Lung (tissue), 12 donors: Measurements from ENCODE around the gene CDKL4. TPM values are rescaled to one million over a fixed set of nuclear protein-coding genes. Genes with fewer than 3 reads are reported as not detected.

Experiments
- ATAC-seq: fragments of 200-7000 bp; cut with Tn5 transposase; one replicate; pipeline ENCODE4 v1.9.1; 2020; ENCODE audit warnings: moderate number of reproducible peaks; ENCODE audit not compliant: insufficient read depth, low FRiP score
- DNase-seq, 3 donors: peaks; one replicate each; pipeline ENCODE4 v3.0.0-alpha.2; 2013 to 2017
- H3K27ac ChIP-seq, 2 donors: one replicate each; pipeline ENCODE4 v1.5.1; 2013; ENCODE audit warnings: mild to moderate bottlenecking in 2 of 2, moderate library complexity in 2 of 2, control low read depth in 1 of 2, inconsistent platforms in 1 of 2, low read depth in 1 of 2, low read length in 1 of 2
- H3K27me3 ChIP-seq, 3 donors: one replicate each; pipeline ENCODE4 v1.5.1; 2013; ENCODE audit warnings: low read length in 2 of 3; ENCODE audit not compliant: control insufficient read depth in 3 of 3, insufficient read depth in 3 of 3
- H3K36me3 ChIP-seq, 4 donors: one replicate each; pipeline ENCODE4 v1.5.1; 2013; ENCODE audit warnings: low read length in 4 of 4, mild to moderate bottlenecking in 1 of 4, moderate library complexity in 1 of 4; ENCODE audit not compliant: control insufficient read depth in 4 of 4, insufficient read depth in 4 of 4
- H3K4me1 ChIP-seq, 5 donors: one replicate each; pipeline ENCODE4 v1.5.1; 2013; ENCODE audit warnings: low read length in 5 of 5, mild to moderate bottlenecking in 2 of 5, moderate library complexity in 1 of 5; ENCODE audit not compliant: control insufficient read depth in 5 of 5, insufficient read depth in 5 of 5
- H3K4me3 ChIP-seq: one replicate; pipeline ENCODE4 v1.5.1; 2013; ENCODE audit warnings: mild to moderate bottlenecking, control low read depth, moderate library complexity
- H3K9ac ChIP-seq, 2 donors: one replicate each; pipeline ENCODE4 v1.5.1; 2013; ENCODE audit warnings: low read length in 2 of 2, control low read depth in 1 of 2; ENCODE audit not compliant: insufficient read depth in 1 of 2
- H3K9me3 ChIP-seq, 4 donors: one replicate each; pipeline ENCODE4 v1.5.1; 2013; ENCODE audit warnings: low read length in 3 of 4, mild to moderate bottlenecking in 1 of 4, moderate library complexity in 1 of 4; ENCODE audit not compliant: control insufficient read depth in 4 of 4, insufficient read depth in 3 of 4
- WGBS, 2 donors: extraction: QIAGEN DNeasy Blood & Tissue Kit; methylation state at CpG; one replicate each; pipeline ENCODE4 v1.1.7; 2013; 5-methylcytosine and 5-hydroxymethylcytosine counted together
- polyA plus RNA-seq, 2 donors: library from polyadenylated mRNA; stranded (reverse); fragments of 200-250 nt; gene quantifications; one replicate each; pipeline ENCODE4 v1.2.1, GENCODE V29; 2013
- total RNA-seq, 2 donors: library from RNA; depleted of rRNA in 1 of 2; stranded (reverse); fragments of >200 nt in 1 of 2; gene quantifications; one replicate each; pipeline ENCODE4 v1.2.1, GENCODE V29; 2014 to 2021
- TF ChIP-seq, protein P1 (sequence below): IDR thresholded peaks from 2 replicates; pipeline ENCODE4 v1.5.1; 2012; ENCODE audit warnings: mild to moderate bottlenecking; ENCODE audit errors: control extremely low read depth, extremely low read depth
- donor health status: control.
- donor health status: control.
- donor health status: Bipolar disorder and iron deficiency.
- donor health status: healthy.
- donor health status: DM: yes; HTN: yes; CAD: no.

The CDKL4 gene
- total and polyA plus RNA-seq, 4 donors, result 0.10 to 6.5 (median 1.0) TPM

DNA sequence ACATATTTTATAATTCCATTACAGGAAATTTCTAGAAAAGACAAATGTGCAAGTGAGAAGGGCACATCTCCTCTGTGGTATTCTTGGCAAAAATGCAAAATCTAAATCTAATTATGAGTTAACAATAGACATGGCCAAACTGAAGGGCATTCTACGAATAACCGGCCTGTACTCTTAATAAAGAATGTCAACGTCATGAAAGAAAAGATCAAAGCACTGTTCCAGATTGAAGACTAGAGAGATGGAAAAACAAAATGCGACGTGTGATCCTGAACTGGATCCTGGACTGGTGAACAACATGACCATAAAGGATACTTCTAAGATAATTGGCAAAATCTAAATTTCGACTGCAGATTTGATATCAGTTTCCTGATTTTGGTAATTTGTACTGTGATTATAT lies 3.0 kb downstream of the CDKL4 start:
- Histone ChIP-seq H3K36me3 (peaks cover 0 to 1% (median 0%) of the 10 kb centered on the region in 4 donors), H3K9me3 (peaks cover 0 to 2% (median 0%) of the 10 kb centered on the region in 4 donors), H3K4me3 (no peak overlapping the region), H3K27ac (no peak overlapping the region), H3K27me3 (no peaks in the 10 kb centered on the region), H3K4me1 (no peaks in the 10 kb centered on the region), H3K9ac (no peak overlapping the region)
- WGBS, 2 donors, result 85 to 90% methylated on average over 6 of the region's 6 CpGs
- TF ChIP-seq, protein P1, sequence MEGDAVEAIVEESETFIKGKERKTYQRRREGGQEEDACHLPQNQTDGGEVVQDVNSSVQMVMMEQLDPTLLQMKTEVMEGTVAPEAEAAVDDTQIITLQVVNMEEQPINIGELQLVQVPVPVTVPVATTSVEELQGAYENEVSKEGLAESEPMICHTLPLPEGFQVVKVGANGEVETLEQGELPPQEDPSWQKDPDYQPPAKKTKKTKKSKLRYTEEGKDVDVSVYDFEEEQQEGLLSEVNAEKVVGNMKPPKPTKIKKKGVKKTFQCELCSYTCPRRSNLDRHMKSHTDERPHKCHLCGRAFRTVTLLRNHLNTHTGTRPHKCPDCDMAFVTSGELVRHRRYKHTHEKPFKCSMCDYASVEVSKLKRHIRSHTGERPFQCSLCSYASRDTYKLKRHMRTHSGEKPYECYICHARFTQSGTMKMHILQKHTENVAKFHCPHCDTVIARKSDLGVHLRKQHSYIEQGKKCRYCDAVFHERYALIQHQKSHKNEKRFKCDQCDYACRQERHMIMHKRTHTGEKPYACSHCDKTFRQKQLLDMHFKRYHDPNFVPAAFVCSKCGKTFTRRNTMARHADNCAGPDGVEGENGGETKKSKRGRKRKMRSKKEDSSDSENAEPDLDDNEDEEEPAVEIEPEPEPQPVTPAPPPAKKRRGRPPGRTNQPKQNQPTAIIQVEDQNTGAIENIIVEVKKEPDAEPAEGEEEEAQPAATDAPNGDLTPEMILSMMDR, result no peak
- DNase-seq, result no peak
- ATAC-seq, result no peak

DNA sequence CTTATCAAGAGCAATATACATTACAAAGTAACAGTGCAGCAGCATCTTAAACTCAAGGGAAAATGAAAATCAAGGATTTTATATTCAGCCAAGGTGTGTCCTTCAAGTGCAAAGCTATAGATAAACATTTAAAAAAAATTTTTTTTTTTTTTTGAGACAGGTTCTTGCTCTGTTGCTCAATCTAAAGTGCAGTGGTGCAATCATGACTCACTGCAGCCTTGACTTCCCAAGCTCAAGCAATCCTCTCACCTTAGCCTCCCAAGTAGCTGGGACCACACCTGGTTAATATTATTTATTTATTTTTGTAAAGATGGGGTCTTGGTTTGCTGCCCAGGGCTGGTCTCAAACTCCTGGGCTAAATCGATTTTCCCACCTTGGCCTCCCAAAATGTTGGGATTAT lies 9.0 kb downstream of the CDKL4 start:
- WGBS, 2 donors, result 91 to 100% methylated on average over 1 of the region's 1 CpG
- no peak for DNase-seq
- TF ChIP-seq, protein P1, result no peak

DNA sequence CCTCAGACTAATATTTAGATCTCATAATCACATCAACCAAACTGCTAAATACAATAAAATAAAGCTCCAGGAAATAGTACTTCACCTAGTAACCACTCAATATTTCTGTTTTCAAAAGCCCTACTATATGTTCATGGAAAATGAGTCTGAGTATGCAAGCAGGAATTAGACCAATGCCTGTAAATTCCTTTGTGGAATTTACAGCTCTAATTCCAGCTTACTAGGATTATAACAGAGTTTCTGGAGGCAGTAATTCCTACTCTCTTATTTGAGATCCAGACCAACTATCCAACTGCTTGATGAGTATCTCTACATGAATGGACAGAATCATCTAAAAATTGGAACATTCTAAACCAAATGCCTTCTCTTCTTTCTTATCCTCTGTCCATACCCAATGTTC lies 11.6 kb downstream of the CDKL4 start:
- no peaks in the 10 kb centered on the region for H3K36me3 ChIP-seq
- TF ChIP-seq, protein P1, result no peak
- no peak overlapping the region for H3K4me3 ChIP-seq
- H3K9me3 ChIP-seq, result no peaks in the 10 kb centered on the region
- no peak for DNase-seq
- no peak overlapping the region for H3K27ac ChIP-seq
- no peak for ATAC-seq
- no peaks in the 10 kb centered on the region for H3K27me3 ChIP-seq
- H3K9ac ChIP-seq, result no peak overlapping the region
- H3K4me1 ChIP-seq, result peaks cover 0 to 9% (median 0%) of the 10 kb centered on the region in 5 donors

More for the DNA sequence above, 9.0 kb downstream of the CDKL4 start:
- Histone ChIP-seq H3K9me3 (no peaks in the 10 kb centered on the region), H3K27ac (no peak overlapping the region), H3K4me3 (no peak overlapping the region), H3K36me3 (no peaks in the 10 kb centered on the region), H3K9ac (no peak overlapping the region), H3K27me3 (no peaks in the 10 kb centered on the region), H3K4me1 (no peaks in the 10 kb centered on the region)
- ATAC-seq, result no peak

DNA sequence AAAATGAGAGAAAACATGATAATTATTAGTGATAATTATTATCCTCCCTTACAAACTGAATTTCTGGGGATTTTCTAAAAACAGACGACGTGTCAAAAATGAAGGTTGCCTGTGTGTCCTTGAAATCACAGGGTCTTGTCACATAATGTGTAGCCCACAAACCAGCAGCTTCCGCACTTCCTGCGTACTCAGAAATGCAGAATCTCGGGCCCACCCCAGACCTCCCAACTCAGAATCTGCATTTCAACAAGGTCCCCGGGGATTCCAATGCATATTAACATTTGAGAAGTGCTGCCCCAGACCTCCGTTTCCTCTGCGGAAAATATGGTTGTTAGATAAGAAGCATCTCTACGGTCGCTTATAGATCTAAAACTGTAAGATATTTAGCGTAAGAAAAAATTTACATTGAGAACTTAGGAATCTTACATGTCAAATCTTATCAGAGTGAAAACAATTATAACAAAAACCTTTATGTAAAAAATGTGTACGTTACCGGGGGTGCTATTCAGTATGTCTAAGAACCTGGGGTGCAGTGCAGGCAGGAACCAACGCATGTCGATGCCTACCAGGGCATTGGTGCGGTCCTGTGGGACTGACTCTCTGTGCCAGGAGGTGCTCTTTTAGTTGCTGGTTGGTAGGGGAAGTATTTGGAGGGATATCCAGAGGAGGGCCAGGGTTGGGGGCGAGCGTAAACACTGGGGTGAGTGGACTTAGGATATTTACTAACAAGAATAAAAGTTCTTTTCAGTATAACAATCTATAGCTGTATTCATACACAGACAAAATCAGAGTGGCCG lies 15.2 kb downstream of the CDKL4 start:
- H3K4me3 ChIP-seq, result no peak overlapping the region
- H3K27me3 ChIP-seq, result no peaks in the 10 kb centered on the region
- H3K9ac ChIP-seq, result no peak overlapping the region
- H3K27ac ChIP-seq, result no peak overlapping the region
- DNase-seq (peak in 2 of 3 donors; percentile 47 to 48), ATAC-seq (no peak)
- H3K36me3 ChIP-seq, result no peaks in the 10 kb centered on the region
- peaks cover 0 to 9% (median 0%) of the 10 kb centered on the region in 5 donors for H3K4me1 ChIP-seq
- WGBS, 2 donors, result 21 to 26% methylated on average over 19 of the region's 19 CpGs
- TF ChIP-seq, protein P1, result no peak
- H3K9me3 ChIP-seq, result no peaks in the 10 kb centered on the region
